ENCODE measurements around the gene SUGCT.

- TF ChIP-seq POLR2AphosphoS5 (IDR thresholded peaks at IDR 0.05; ENCODE audit: low read depth, low read length) (no peak), TAF1 (IDR thresholded peaks at IDR 0.05; ENCODE audit: borderline replicate concordance, insufficient read depth, low read length) (no peak), REST (IDR thresholded peaks at IDR 0.05; ENCODE audit: insufficient read depth in 1 of 2, low read depth in 2 of 2, low read length in 2 of 2) (no peak)
These were observed 705.1 kb downstream of the SUGCT start for GRCh38 chr7:40839881-40840280.
